Endothelial cell of umbilical vein (primary cell): Measurements from ENCODE around the gene UBR3.

Experiments
- CTCF ChIP-seq, 2 donors: IDR thresholded peaks; 1 replicate in 1 of 2; 2 replicates in 1 of 2; pipeline ENCODE4 v1.5.1; 2011; ENCODE audit warnings: low read length in 2 of 2, mild to moderate bottlenecking in 2 of 2, moderate library complexity in 2 of 2, control low read depth in 1 of 2, inconsistent platforms in 1 of 2, low read depth in 1 of 2; ENCODE audit not compliant: insufficient read depth in 1 of 2; ENCODE audit errors: extremely low read depth in 1 of 2
- EZH2 ChIP-seq: IDR thresholded peaks from 2 replicates; pipeline ENCODE4 v1.6.1; 2012; ENCODE audit warnings: borderline replicate concordance, low read depth, mild to moderate bottlenecking, moderate library complexity, low read length, inconsistent platforms; ENCODE audit not compliant: severe bottlenecking
- FOS ChIP-seq: IDR thresholded peaks from 2 replicates; pipeline ENCODE4 v1.6.1; 2011; ENCODE audit warnings: mild to moderate bottlenecking, low read length, moderate library complexity, borderline replicate concordance; ENCODE audit not compliant: insufficient read depth
- GATA2 ChIP-seq: IDR thresholded peaks from 2 replicates; pipeline ENCODE4 v1.7.0; 2011; ENCODE audit warnings: low read depth, mild to moderate bottlenecking, moderate library complexity, mixed read lengths, low read length; ENCODE audit not compliant: insufficient read length, insufficient read depth
- JUN ChIP-seq: IDR thresholded peaks from 2 replicates; pipeline ENCODE4 v1.6.1; 2011; ENCODE audit warnings: borderline replicate concordance, low read depth; ENCODE audit not compliant: insufficient read length, insufficient read depth
- MAX ChIP-seq: IDR thresholded peaks from 2 replicates; pipeline ENCODE4 v1.6.1; 2011; ENCODE audit not compliant: insufficient read depth, insufficient read length
- MYC ChIP-seq: IDR thresholded peaks from one replicate; pipeline ENCODE4 v1.6.1; 2011; ENCODE audit warnings: mild to moderate bottlenecking, low read depth, low read length
- POLR2A ChIP-seq: IDR thresholded peaks from 2 replicates; pipeline ENCODE4 v1.6.1; 2012; ENCODE audit warnings: low read depth, mild to moderate bottlenecking, control low read depth, low read length
- POLR2AphosphoS5 ChIP-seq: IDR thresholded peaks from 2 replicates; pipeline ENCODE4 v1.6.1; 2012; ENCODE audit warnings: low read depth, mild to moderate bottlenecking, control low read depth, low read length, moderate library complexity; ENCODE audit not compliant: insufficient read depth

GRCh38 chr2:170019060-170019805, 192.0 kb downstream of the UBR3 start:
- TF ChIP-seq EZH2 (no peak), CTCF (IDR thresholded peaks at IDR 0.05; ENCODE audit: extremely low read depth in 1 of 2, insufficient read depth in 1 of 2, low read depth in 1 of 2, low read length in 2 of 2) (no peak), POLR2A (no peak), POLR2AphosphoS5 (no peak), MAX (no peak), GATA2 (no peak), JUN (no peak), FOS (no peak), MYC (no peak)
